Loucy (cell line): ENCODE data around the gene MYBPC2.

ENCODE experiments used
- H2AFZ ChIP-seq: fragments of 200-600 bp; sonication (generic); 2 replicates; pipeline ENCODE4 v1.6.0; 2016; ENCODE audit warnings: antibody characterized with exemption, mild to moderate bottlenecking, low read length, moderate library complexity
- H3F3A ChIP-seq: fragments of 200-600 bp; 2 replicates; pipeline ENCODE4 v1.6.0; 2016; ENCODE audit warnings: antibody characterized with exemption, low read depth, mild to moderate bottlenecking
- H3K27me3 ChIP-seq: fragments of 200-600 bp; sonication (generic); 2 replicates; pipeline ENCODE4 v1.6.1; 2014; ENCODE audit warnings: low read length, mild to moderate bottlenecking; ENCODE audit not compliant: insufficient read depth, poor library complexity, severe bottlenecking
- H3K36me3 ChIP-seq: fragments of 200-600 bp; sonication (generic); 2 replicates; pipeline ENCODE4 v1.6.1; 2016; ENCODE audit warnings: low read length; ENCODE audit not compliant: insufficient read depth
- H3K4me1 ChIP-seq: fragments of 200-600 bp; sonication (generic); 2 replicates; pipeline ENCODE4 v1.5.1; 2014; ENCODE audit warnings: low read length, mild to moderate bottlenecking; ENCODE audit not compliant: insufficient read depth, poor library complexity, severe bottlenecking
- H3K4me2 ChIP-seq: fragments of 200-600 bp; sonication (generic); 2 replicates; pipeline ENCODE4 v1.6.0; 2014; ENCODE audit warnings: antibody characterized with exemption, low read length, low read depth, mild to moderate bottlenecking; ENCODE audit not compliant: poor library complexity, severe bottlenecking
- H3K4me3 ChIP-seq: fragments of 200-600 bp; sonication (generic); 2 replicates; pipeline ENCODE4 v1.5.1; 2014; ENCODE audit warnings: low read length, mild to moderate bottlenecking, mixed read lengths; ENCODE audit not compliant: poor library complexity, severe bottlenecking
- H3K79me2 ChIP-seq: fragments of 200-600 bp; sonication (generic); 2 replicates; pipeline ENCODE4 v1.6.1; 2014; ENCODE audit warnings: low read length; ENCODE audit not compliant: insufficient read depth
- H3K9ac ChIP-seq: fragments of 200-600 bp; sonication (generic); 2 replicates; pipeline ENCODE4 v1.6.0; 2014; ENCODE audit warnings: mild to moderate bottlenecking, low read depth, low read length, moderate library complexity; ENCODE audit not compliant: poor library complexity, severe bottlenecking
- H3K9me2 ChIP-seq: fragments of 200-600 bp; sonication (generic); replicated peaks from 2 replicates; pipeline ENCODE4 v1.6.1; 2016; ENCODE audit warnings: low read depth, low read length, mixed read lengths
- H3K9me3 ChIP-seq: fragments of 200-600 bp; sonication (generic); 2 replicates; pipeline ENCODE4 v1.6.1; 2014; ENCODE audit warnings: mild to moderate bottlenecking, antibody characterized with exemption, low read length, low read depth; ENCODE audit not compliant: insufficient read depth
- H4K20me1 ChIP-seq: fragments of 200-600 bp; sonication (generic); 2 replicates; pipeline ENCODE4 v1.6.0; 2014; ENCODE audit warnings: antibody characterized with exemption, low read length, mild to moderate bottlenecking; ENCODE audit not compliant: insufficient read depth, poor library complexity, severe bottlenecking
- EZH2phosphoT487 ChIP-seq: fragments of 200-600 bp; IDR thresholded peaks from 2 replicates; pipeline ENCODE4 v1.6.1; 2018; ENCODE audit warnings: antibody characterized with exemption, mild to moderate bottlenecking, moderate library complexity, borderline replicate concordance
- TF ChIP-seq, protein P1 (sequence below): fragments of 200-600 bp; sonication (generic); conservative IDR thresholded peaks from 2 replicates; pipeline ENCODE4 v1.5.1; 2014; ENCODE audit warnings: mild to moderate bottlenecking, antibody characterized with exemption, low read length

MYBPC2 gene

DNA sequence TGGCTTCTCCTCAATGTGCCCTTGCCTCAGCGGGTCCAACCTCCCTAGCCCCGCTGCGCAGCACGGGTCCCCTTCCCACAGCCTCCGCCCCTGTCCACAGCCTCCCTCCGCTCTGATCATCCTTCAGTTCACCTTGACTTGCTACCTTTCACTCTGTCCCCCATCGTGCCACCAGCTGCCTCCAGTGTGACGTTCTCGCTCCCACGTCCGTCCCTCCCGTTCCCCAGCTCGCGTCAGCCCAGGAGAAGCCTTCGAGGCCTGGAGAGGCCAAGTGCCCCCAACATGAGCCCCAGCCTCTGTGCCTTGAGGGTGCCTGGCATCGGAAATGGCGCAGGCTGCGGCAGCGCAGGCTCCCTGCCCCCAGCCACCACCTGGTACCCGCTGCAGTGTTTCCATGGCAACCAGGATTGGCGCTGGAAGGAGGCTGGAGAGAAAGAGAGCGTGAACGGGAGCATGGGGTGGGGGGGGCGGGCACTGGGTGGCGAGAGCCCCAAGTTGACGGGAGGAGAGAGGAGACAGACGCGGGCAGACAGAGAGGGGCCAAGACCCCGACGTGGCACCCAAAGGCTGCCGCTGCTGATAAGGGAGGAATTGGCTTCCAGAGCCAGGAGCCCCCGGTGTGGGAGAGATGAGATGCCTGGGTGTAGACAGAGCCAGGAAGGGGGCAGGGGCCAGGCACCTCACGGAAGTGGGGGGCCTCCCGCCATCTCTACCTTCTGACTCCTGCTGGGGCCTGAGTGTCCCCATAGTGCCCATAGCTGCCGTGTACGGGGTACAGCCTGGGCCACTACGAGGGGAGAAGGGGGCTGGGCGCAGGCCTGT, 81.9 kb downstream of the MYBPC2 start:
- H3F3A ChIP-seq, result no peaks in the 10 kb centered on the region
- H3K9ac ChIP-seq, result no peak overlapping the region
- peaks cover 8% of the 10 kb centered on the region for H3K4me1 ChIP-seq
- no peak overlapping the region for H3K4me3 ChIP-seq
- H4K20me1 ChIP-seq, result no peaks in the 10 kb centered on the region
- no peaks in the 10 kb centered on the region for H3K27me3 ChIP-seq
- no peaks in the 10 kb centered on the region for H3K9me3 ChIP-seq
- H3K4me2 ChIP-seq, result no peak overlapping the region
- no peaks in the 10 kb centered on the region for H3K9me2 ChIP-seq
- TF ChIP-seq, protein P1, sequence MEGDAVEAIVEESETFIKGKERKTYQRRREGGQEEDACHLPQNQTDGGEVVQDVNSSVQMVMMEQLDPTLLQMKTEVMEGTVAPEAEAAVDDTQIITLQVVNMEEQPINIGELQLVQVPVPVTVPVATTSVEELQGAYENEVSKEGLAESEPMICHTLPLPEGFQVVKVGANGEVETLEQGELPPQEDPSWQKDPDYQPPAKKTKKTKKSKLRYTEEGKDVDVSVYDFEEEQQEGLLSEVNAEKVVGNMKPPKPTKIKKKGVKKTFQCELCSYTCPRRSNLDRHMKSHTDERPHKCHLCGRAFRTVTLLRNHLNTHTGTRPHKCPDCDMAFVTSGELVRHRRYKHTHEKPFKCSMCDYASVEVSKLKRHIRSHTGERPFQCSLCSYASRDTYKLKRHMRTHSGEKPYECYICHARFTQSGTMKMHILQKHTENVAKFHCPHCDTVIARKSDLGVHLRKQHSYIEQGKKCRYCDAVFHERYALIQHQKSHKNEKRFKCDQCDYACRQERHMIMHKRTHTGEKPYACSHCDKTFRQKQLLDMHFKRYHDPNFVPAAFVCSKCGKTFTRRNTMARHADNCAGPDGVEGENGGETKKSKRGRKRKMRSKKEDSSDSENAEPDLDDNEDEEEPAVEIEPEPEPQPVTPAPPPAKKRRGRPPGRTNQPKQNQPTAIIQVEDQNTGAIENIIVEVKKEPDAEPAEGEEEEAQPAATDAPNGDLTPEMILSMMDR, result no peak
- no peak for TF ChIP-seq EZH2phosphoT487
- H2AFZ ChIP-seq, result no peak overlapping the region
- H3K79me2 ChIP-seq, result no peaks in the 10 kb centered on the region
- no peaks in the 10 kb centered on the region for H3K36me3 ChIP-seq

DNA sequence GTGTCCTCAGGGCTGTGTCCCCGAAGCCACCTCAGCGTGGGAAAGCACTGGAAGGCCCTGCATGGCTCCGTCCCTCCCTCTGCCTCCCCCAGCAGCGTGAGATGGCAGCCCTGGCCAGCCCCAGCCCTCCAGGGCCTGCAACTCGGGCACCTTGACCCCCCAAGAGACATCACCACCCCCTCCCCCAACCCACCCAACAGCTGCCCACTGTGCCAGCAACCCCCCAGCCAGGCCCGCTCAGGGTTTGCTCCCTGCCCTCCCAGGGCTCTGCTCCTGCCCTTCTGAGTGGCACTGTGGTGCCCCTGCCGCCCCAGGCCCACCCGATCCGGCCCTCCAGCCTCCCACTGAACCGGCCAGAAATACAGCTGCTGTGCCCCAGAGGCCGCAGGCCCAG, 82.5 kb downstream of the MYBPC2 start:
- H3K4me1 ChIP-seq, result peaks cover 6% of the 10 kb centered on the region

More for the DNA sequence above, 82.5 kb downstream of the MYBPC2 start:
- no peaks in the 10 kb centered on the region for H3K79me2 ChIP-seq
- no peaks in the 10 kb centered on the region for H3K36me3 ChIP-seq
- H3K4me2 ChIP-seq, result no peak overlapping the region
- H4K20me1 ChIP-seq, result no peaks in the 10 kb centered on the region
- H3K27me3 ChIP-seq, result no peaks in the 10 kb centered on the region
- no peaks in the 10 kb centered on the region for H3K9me3 ChIP-seq
- no peaks in the 10 kb centered on the region for H3F3A ChIP-seq
- no peaks in the 10 kb centered on the region for H3K9me2 ChIP-seq
- no peak overlapping the region for H2AFZ ChIP-seq
- H3K9ac ChIP-seq, result no peak overlapping the region
- H3K4me3 ChIP-seq, result no peak overlapping the region
- no peak for TF ChIP-seq EZH2phosphoT487
- TF ChIP-seq, protein P1, result no peak
